ENCODE results near the gene PAM. TPM values are rescaled to one million over a fixed set of nuclear protein-coding genes. Genes with fewer than 3 reads are reported as not detected.

Gene PAM
- total RNA-seq, 1 experiment from 2014 or later: 190 TPM

- ChIA-PET POLR2A (ENCODE audit: low non-redundant PET) (no interaction called here), CTCF (no interaction called here)
- Histone ChIP-seq H3K27me3 (replicated peaks; ENCODE audit: insufficient read depth, low read depth, low read length, poor library complexity) (no peaks in the 10 kb centered on the region), H3K4me1 (ENCODE audit: insufficient read depth, low read length, poor library complexity, severe bottlenecking) (peaks cover 5% of the 10 kb centered on the region), H3K9me3 (ENCODE audit: low read depth, low read length, poor library complexity, severe bottlenecking) (no peaks in the 10 kb centered on the region), H3K27ac (ENCODE audit: low read depth, low read length, poor library complexity, severe bottlenecking) (no peak overlapping the region), H3K36me3 (ENCODE audit: insufficient read depth, low read length, poor library complexity, severe bottlenecking) (no peaks in the 10 kb centered on the region), H3K4me3 (ENCODE audit: low read depth, low read length, poor library complexity, severe bottlenecking) (no peak overlapping the region)
- DNase-seq (ENCODE audit: low spot score): no peak
- no peak for TF ChIP-seq CTCF (conservative IDR thresholded peaks at IDR 0.05; ENCODE audit: low read depth, low read length)
- TF ChIP-seq EZH2 (IDR thresholded peaks at IDR 0.05; ENCODE audit: borderline replicate concordance, low read depth, low read length, poor library complexity, severe bottlenecking): no peak
- BruUV-seq (replicated peaks): no TSS peak
- intact Hi-C loops (cut with micrococcal nuclease; ENCODE audit: unreplicated experiment): no loop called here
Observed at GRCh38 chr5:102895234-102895633, 140.1 kb downstream of the PAM start.

- ChIA-PET POLR2A (ENCODE audit: low non-redundant PET) (no interaction called here), CTCF (no interaction called here)
- H3K4me1 ChIP-seq (ENCODE audit: insufficient read depth, low read length, poor library complexity, severe bottlenecking): peaks cover 5% of the 10 kb centered on the region
- TF ChIP-seq EZH2 (IDR thresholded peaks at IDR 0.05; ENCODE audit: borderline replicate concordance, low read depth, low read length, poor library complexity, severe bottlenecking) (no peak), CTCF (conservative IDR thresholded peaks at IDR 0.05; ENCODE audit: low read depth, low read length) (no peak)
- H3K27me3 ChIP-seq (replicated peaks; ENCODE audit: insufficient read depth, low read depth, low read length, poor library complexity): no peaks in the 10 kb centered on the region
- DNase-seq (ENCODE audit: low spot score): no peak
- H3K36me3 ChIP-seq (ENCODE audit: insufficient read depth, low read length, poor library complexity, severe bottlenecking): no peaks in the 10 kb centered on the region
- intact Hi-C loops (cut with micrococcal nuclease; ENCODE audit: unreplicated experiment): no loop called here
- BruUV-seq (replicated peaks): no TSS peak
- no peak overlapping the region for H3K4me3 ChIP-seq (ENCODE audit: low read depth, low read length, poor library complexity, severe bottlenecking)
- no peaks in the 10 kb centered on the region for H3K9me3 ChIP-seq (ENCODE audit: low read depth, low read length, poor library complexity, severe bottlenecking)
- H3K27ac ChIP-seq (ENCODE audit: low read depth, low read length, poor library complexity, severe bottlenecking): no peak overlapping the region
Observed at GRCh38 chr5:102895976-102896375, 140.9 kb downstream of the PAM start.

- no peak for DNase-seq (ENCODE audit: low spot score)
- ChIA-PET POLR2A (ENCODE audit: low non-redundant PET) (no interaction called here), CTCF (no interaction called here)
- BruUV-seq (replicated peaks): no TSS peak
- H3K36me3 ChIP-seq (ENCODE audit: insufficient read depth, low read length, poor library complexity, severe bottlenecking): peaks cover 2% of the 10 kb centered on the region
- peaks cover 5% of the 10 kb centered on the region for H3K4me1 ChIP-seq (ENCODE audit: insufficient read depth, low read length, poor library complexity, severe bottlenecking)
- H3K27ac ChIP-seq (ENCODE audit: low read depth, low read length, poor library complexity, severe bottlenecking): no peak overlapping the region
- H3K9me3 ChIP-seq (ENCODE audit: low read depth, low read length, poor library complexity, severe bottlenecking): no peaks in the 10 kb centered on the region
- no peaks in the 10 kb centered on the region for H3K27me3 ChIP-seq (replicated peaks; ENCODE audit: insufficient read depth, low read depth, low read length, poor library complexity)
- H3K4me3 ChIP-seq (ENCODE audit: low read depth, low read length, poor library complexity, severe bottlenecking): no peak overlapping the region
- TF ChIP-seq EZH2 (IDR thresholded peaks at IDR 0.05; ENCODE audit: borderline replicate concordance, low read depth, low read length, poor library complexity, severe bottlenecking): no peak
- no peak for TF ChIP-seq CTCF (conservative IDR thresholded peaks at IDR 0.05; ENCODE audit: low read depth, low read length)
- intact Hi-C loops (cut with micrococcal nuclease; ENCODE audit: unreplicated experiment): no loop called here
Observed at GRCh38 chr5:102901424-102902134, 146.5 kb downstream of the PAM start.

Data from A673 (cell line).